Upper lobe of left lung (tissue), 6 donors: ENCODE measurements around the gene CDH7. TPM values are rescaled to one million over a fixed set of nuclear protein-coding genes. Genes with fewer than 3 reads are reported as not detected.

Experiments used
- ATAC-seq, 2 donors: fragments of 200-7000 bp; cut with Tn5 transposase; one replicate each; pipeline ENCODE4 v1.9.1; 2022; ENCODE audit warnings: mild to moderate bottlenecking in 2 of 2, moderate library complexity in 2 of 2; ENCODE audit not compliant: low FRiP score in 2 of 2
- DNase-seq, 2 donors: peaks; one replicate each; pipeline ENCODE4 v3.0.0-alpha.2; 2019 to 2020
- H3K27ac ChIP-seq, 4 donors: fragments of 200-600 bp; sonication (generic); one replicate each; pipeline ENCODE4 v1.5.1; 2016 to 2019
- H3K27me3 ChIP-seq, 4 donors: fragments of 200-600 bp; sonication (generic); one replicate each; pipeline ENCODE4 v1.5.1; 2017 to 2019
- H3K36me3 ChIP-seq, 4 donors: fragments of 200-600 bp; sonication (generic); one replicate each; pipeline ENCODE4 v1.5.1; 2016 to 2019
- H3K4me1 ChIP-seq, 4 donors: fragments of 200-600 bp; sonication (generic); one replicate each; pipeline ENCODE4 v1.5.1; 2018 to 2019
- H3K4me3 ChIP-seq, 4 donors: fragments of 200-600 bp; sonication (generic); one replicate each; pipeline ENCODE4 v1.5.1; 2017 to 2019; ENCODE audit warnings: mild to moderate bottlenecking in 2 of 4, moderate library complexity in 1 of 4
- H3K9me3 ChIP-seq, 4 donors: fragments of 200-600 bp; sonication (generic); one replicate each; pipeline ENCODE4 v1.5.1; 2018 to 2019
- CTCF ChIP-seq, 6 experiments: fragments of 450-650 bp in 4 of 6; fragments of 200-600 bp in 2 of 6; sonication (generic) in 2 of 6; IDR thresholded peaks; one replicate each; pipeline ENCODE4 v1.5.1; 2016 to 2019; ENCODE audit warnings: antibody characterized with exemption in 6 of 6
- EP300 ChIP-seq, 4 donors: sonication (generic); formaldehyde crosslinking; IDR thresholded peaks; one replicate each; pipeline ENCODE4 v1.5.1; 2017; ENCODE audit warnings: antibody characterized with exemption in 4 of 4, control low read depth in 2 of 4
- POLR2A ChIP-seq, 4 donors: fragments of 450-650 bp; IDR thresholded peaks; one replicate each; pipeline ENCODE4 v1.5.1; 2016 to 2017; ENCODE audit warnings: antibody characterized with exemption in 4 of 4, mild to moderate bottlenecking in 2 of 4
- POLR2AphosphoS5 ChIP-seq, 2 donors: sonication (generic); formaldehyde crosslinking; IDR thresholded peaks; one replicate each; pipeline ENCODE4 v1.5.1; 2017; ENCODE audit warnings: antibody characterized with exemption in 2 of 2
- WGBS, 2 donors: methylation state at CpG; one replicate each; pipeline ENCODE4 v1.1.5; 2017 to 2018; 5-methylcytosine and 5-hydroxymethylcytosine counted together
- total RNA-seq, 6 donors: library from RNA; depleted of rRNA in 4 of 6; stranded (reverse); fragments of >200 nt in 4 of 6; gene quantifications; one replicate each; pipeline versions ENCODE4 v1.1.0 to v1.2.1, GENCODE V29; 2016 to 2021
- donor health status: DM: no; HTN: no; CAD: no; lungs with moderate emphysema.
- donor health status: DM: no; HTN: yes; CAD: no; lungs with severe emphysema.

CDH7 gene
- total RNA-seq, 6 donors from 2014 or later: 0.13 to 0.20 TPM; not detected in 4

- no peak for DNase-seq
- Histone ChIP-seq H3K36me3 (no peaks in the 10 kb centered on the region), H3K27me3 (no peaks in the 10 kb centered on the region), H3K4me1 (no peaks in the 10 kb centered on the region), H3K4me3 (no peak overlapping the region), H3K27ac (no peak overlapping the region), H3K9me3 (no peaks in the 10 kb centered on the region)
- no peak for TF ChIP-seq CTCF (IDR thresholded peaks at IDR 0.05)
- no peak for TF ChIP-seq POLR2A (IDR thresholded peaks at IDR 0.05)
- no peak for TF ChIP-seq POLR2AphosphoS5 (IDR thresholded peaks at IDR 0.05)
- no peak for TF ChIP-seq EP300 (IDR thresholded peaks at IDR 0.05)
- no peak for ATAC-seq
- 27 to 31% methylated on average over 2 of the region's 2 CpGs for WGBS, 2 donors
Observed at GRCh38 chr18:65822826-65823225, 72.0 kb downstream of the CDH7 start.

GRCh38 chr18:65827444-65827843, 76.6 kb downstream of the CDH7 start:
- WGBS, 2 donors: 97 to 98% methylated on average over 1 of the region's 1 CpG
- H3K4me1 ChIP-seq: no peaks in the 10 kb centered on the region
- H3K9me3 ChIP-seq: no peaks in the 10 kb centered on the region
- no peaks in the 10 kb centered on the region for H3K36me3 ChIP-seq
- no peak overlapping the region for H3K4me3 ChIP-seq
- TF ChIP-seq POLR2A (IDR thresholded peaks at IDR 0.05) (no peak), EP300 (IDR thresholded peaks at IDR 0.05) (no peak), POLR2AphosphoS5 (IDR thresholded peaks at IDR 0.05) (no peak), CTCF (IDR thresholded peaks at IDR 0.05) (no peak)
- ATAC-seq: no peak
- no peak for DNase-seq
- H3K27ac ChIP-seq: no peak overlapping the region
- H3K27me3 ChIP-seq: no peaks in the 10 kb centered on the region

- Histone ChIP-seq H3K27ac (no peak overlapping the region), H3K27me3 (no peaks in the 10 kb centered on the region), H3K9me3 (no peaks in the 10 kb centered on the region), H3K36me3 (no peaks in the 10 kb centered on the region), H3K4me3 (no peak overlapping the region), H3K4me1 (no peaks in the 10 kb centered on the region)
- 79 to 93% methylated on average over 4 of the region's 4 CpGs for WGBS, 2 donors
- TF ChIP-seq CTCF (IDR thresholded peaks at IDR 0.05) (no peak), EP300 (IDR thresholded peaks at IDR 0.05) (no peak), POLR2A (IDR thresholded peaks at IDR 0.05) (no peak), POLR2AphosphoS5 (IDR thresholded peaks at IDR 0.05) (no peak)
- ATAC-seq (no peak), DNase-seq (no peak)
Observed at GRCh38 chr18:65835881-65836280, 85.1 kb downstream of the CDH7 start.

GRCh38 chr18:65846107-65846506, 95.3 kb downstream of the CDH7 start:
- no peak overlapping the region for H3K27ac ChIP-seq
- no peaks in the 10 kb centered on the region for H3K9me3 ChIP-seq
- H3K36me3 ChIP-seq: no peaks in the 10 kb centered on the region
- 85 to 90% methylated on average over 2 of the region's 2 CpGs for WGBS, 2 donors
- ATAC-seq (no peak), DNase-seq (no peak)
- H3K27me3 ChIP-seq: no peaks in the 10 kb centered on the region
- H3K4me3 ChIP-seq: no peak overlapping the region
- TF ChIP-seq POLR2A (IDR thresholded peaks at IDR 0.05): no peak
- no peak for TF ChIP-seq EP300 (IDR thresholded peaks at IDR 0.05)
- TF ChIP-seq CTCF (IDR thresholded peaks at IDR 0.05): no peak
- TF ChIP-seq POLR2AphosphoS5 (IDR thresholded peaks at IDR 0.05): no peak
- no peaks in the 10 kb centered on the region for H3K4me1 ChIP-seq

GRCh38 chr18:65852273-65852672, 101.5 kb downstream of the CDH7 start:
- Histone ChIP-seq H3K4me1 (no peaks in the 10 kb centered on the region), H3K36me3 (no peaks in the 10 kb centered on the region), H3K27ac (no peak overlapping the region), H3K27me3 (no peaks in the 10 kb centered on the region), H3K9me3 (no peaks in the 10 kb centered on the region), H3K4me3 (no peak overlapping the region)
- WGBS, 2 donors: 68 to 78% methylated on average over 3 of the region's 3 CpGs
- ATAC-seq (no peak), DNase-seq (no peak)
- TF ChIP-seq CTCF (IDR thresholded peaks at IDR 0.05) (no peak), POLR2A (IDR thresholded peaks at IDR 0.05) (no peak)
